Measurements from ENCODE around the gene PIK3AP1. TPM values are rescaled to one million over a fixed set of nuclear protein-coding genes. Genes with fewer than 3 reads are reported as not detected.

PIK3AP1 gene
- total RNA-seq, 1 experiment from 2014 or later, result 1.7 TPM

- no peak overlapping the region for H3K27ac ChIP-seq (ENCODE audit: insufficient read length, low read depth, low read length)
- no peak overlapping the region for H2BK5ac ChIP-seq (ENCODE audit: insufficient read length, low read length)
- H2BK12ac ChIP-seq (ENCODE audit: insufficient read length, low read depth, low read length), result no peak overlapping the region
- H3K23ac ChIP-seq (ENCODE audit: insufficient read length, low read depth, low read length), result no peak overlapping the region
- no peak overlapping the region for H4K8ac ChIP-seq (replicated peaks; ENCODE audit: insufficient read length, low read depth, low read length)
- no peak overlapping the region for H2AFZ ChIP-seq (ENCODE audit: low read length)
- H3K27me3 ChIP-seq (ENCODE audit: insufficient read depth, low read length), result no peaks in the 10 kb centered on the region
- H2BK15ac ChIP-seq (ENCODE audit: low read depth, low read length), result no peak overlapping the region
- no peaks in the 10 kb centered on the region for H3K23me2 ChIP-seq (ENCODE audit: insufficient read length, low read depth, low read length, poor library complexity, severe bottlenecking)
- no peak overlapping the region for H2BK20ac ChIP-seq (ENCODE audit: low read depth, low read length, poor library complexity, severe bottlenecking)
- no peak overlapping the region for H3K18ac ChIP-seq (ENCODE audit: insufficient read length, low read depth, low read length)
- DNase-seq, result no peak
- no peak overlapping the region for H2BK120ac ChIP-seq (ENCODE audit: low read depth, low read length, poor library complexity, severe bottlenecking)
- no peak overlapping the region for H4K91ac ChIP-seq (ENCODE audit: insufficient read length, low read depth, low read length)
- no peaks in the 10 kb centered on the region for H3K27me3 Mint-ChIP-seq (ENCODE audit: low read depth)
- H2AK5ac ChIP-seq (ENCODE audit: insufficient read length, low read length), result no peak overlapping the region
- no peak overlapping the region for H3T11ph ChIP-seq (ENCODE audit: low read length)
- H3K79me2 ChIP-seq (ENCODE audit: insufficient read depth, low read length), result no peaks in the 10 kb centered on the region
- H3K56ac ChIP-seq (ENCODE audit: insufficient read length, low read depth, low read length), result no peak overlapping the region
- WGBS (ENCODE audit: extremely low coverage, insufficient read length, low lambda C conversion rate), result no CpG with 5 or more reads among the region's 4 CpGs
- no peak overlapping the region for H3K14ac ChIP-seq (ENCODE audit: insufficient read depth, low read length)
- H3K4me1 ChIP-seq (ENCODE audit: insufficient read depth, low read length), result no peaks in the 10 kb centered on the region
- H3K27ac Mint-ChIP-seq, result no peak overlapping the region; a peak in 1 of 7 replicates
- H3K79me1 ChIP-seq (ENCODE audit: insufficient read depth, low read depth, low read length, poor library complexity, severe bottlenecking), result no peaks in the 10 kb centered on the region
- no peak overlapping the region for H3K9ac ChIP-seq (ENCODE audit: extremely low read depth, insufficient read length, low read length)
- H4K20me1 ChIP-seq (ENCODE audit: control insufficient read depth, insufficient read depth, insufficient read length), result no peaks in the 10 kb centered on the region
- no peak overlapping the region for H4K5ac ChIP-seq (ENCODE audit: insufficient read length, low read depth, low read length)
- H3K4me1 Mint-ChIP-seq, result peaks cover 4 to 5% of the 10 kb centered on the region in 2 experiments; a peak in 3 of 4 replicates
- no peaks in the 10 kb centered on the region for H3K36me3 Mint-ChIP-seq (ENCODE audit: insufficient read depth in 1 of 3, low read depth in 3 of 3)
- H3K9me3 ChIP-seq (ENCODE audit: control insufficient read depth, low read depth, low read length), result no peaks in the 10 kb centered on the region
- no peak for TF ChIP-seq CTCF (conservative IDR thresholded peaks at IDR 0.05)
- H3K4me3 Mint-ChIP-seq, result no peak overlapping the region
- no peak overlapping the region for H3K4me2 ChIP-seq (ENCODE audit: insufficient read depth, insufficient read length, low read length)
- H3K9me3 Mint-ChIP-seq, result no peaks in the 10 kb centered on the region
- H3K4ac ChIP-seq (ENCODE audit: low read depth, low read length), result no peak overlapping the region
Measured at GRCh38 chr10:96595741-96596140, 124.6 kb downstream of the PIK3AP1 start.

All from H9 (cell line).